ENCODE results near the gene KIRREL3.

KIRREL3 gene

DNA sequence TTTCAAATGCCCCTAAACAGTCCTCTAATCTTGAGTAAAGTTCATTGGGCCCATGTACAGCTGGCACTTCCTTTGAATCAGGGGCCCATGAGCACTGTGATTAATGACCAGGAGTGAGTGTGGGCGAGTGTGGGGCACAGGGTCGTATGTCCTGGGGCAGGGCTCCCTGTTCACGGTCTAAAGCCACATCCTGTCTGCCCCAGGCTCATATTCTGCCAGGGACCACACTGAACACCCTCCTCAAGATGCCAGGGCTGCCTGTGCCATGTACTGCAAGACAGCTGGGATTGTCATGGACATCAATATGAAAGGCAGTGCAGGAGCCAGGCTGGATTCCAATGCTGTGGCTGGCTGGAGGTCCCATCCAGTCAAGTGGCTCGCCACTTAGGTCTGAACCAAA is 130.5 kb downstream of the KIRREL3 start:
- Histone ChIP-seq H3K4me3 (ENCODE audit: low read length) (no peak overlapping the region), H3K9ac (ENCODE audit: low read depth, low read length) (no peak overlapping the region), H3K27me3 (ENCODE audit: insufficient read depth, low read length) (no peaks in the 10 kb centered on the region), H3K27ac (ENCODE audit: low read depth, low read length) (no peak overlapping the region), H3K4me1 (ENCODE audit: insufficient read depth, low read length) (no peaks in the 10 kb centered on the region), H3K9me3 (ENCODE audit: insufficient read depth, low read depth, low read length) (peaks cover 14% of the 10 kb centered on the region), H3K36me3 (ENCODE audit: insufficient read depth, low read length) (no peaks in the 10 kb centered on the region)
- 89% methylated on average over 4 of the region's 4 CpGs for WGBS

DNA sequence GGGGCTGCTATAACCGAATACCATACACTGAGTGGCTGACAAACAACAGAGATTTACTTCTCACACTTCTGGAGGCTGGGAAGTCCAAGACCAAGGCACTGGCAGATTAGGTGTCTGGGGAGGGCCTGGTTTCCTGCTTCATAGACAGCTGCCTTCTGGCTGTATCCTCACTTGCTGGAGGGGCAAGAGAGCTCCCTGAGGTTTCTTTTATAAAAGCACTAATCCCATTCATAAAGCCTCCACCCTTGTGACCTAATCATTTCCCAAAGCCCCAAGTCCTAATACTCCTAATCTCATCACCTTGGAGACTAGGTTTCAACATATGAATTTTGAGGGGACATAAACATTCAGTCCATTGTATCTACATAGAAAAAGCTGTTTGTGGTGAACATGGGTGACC is 131.8 kb downstream of the KIRREL3 start:
- Histone ChIP-seq H3K27me3 (ENCODE audit: insufficient read depth, low read length) (no peaks in the 10 kb centered on the region), H3K4me3 (ENCODE audit: low read length) (no peak overlapping the region), H3K27ac (ENCODE audit: low read depth, low read length) (no peak overlapping the region), H3K4me1 (ENCODE audit: insufficient read depth, low read length) (no peaks in the 10 kb centered on the region), H3K9ac (ENCODE audit: low read depth, low read length) (no peak overlapping the region), H3K36me3 (ENCODE audit: insufficient read depth, low read length) (no peaks in the 10 kb centered on the region), H3K9me3 (ENCODE audit: insufficient read depth, low read depth, low read length) (peaks cover 14% of the 10 kb centered on the region)
- WGBS, result 73% methylated on average over 1 of the region's 1 CpG

GRCh38 chr11:126864934-126865333 is 135.6 kb downstream of the KIRREL3 start:
- Histone ChIP-seq H3K4me1 (ENCODE audit: insufficient read depth, low read length) (no peaks in the 10 kb centered on the region), H3K27me3 (ENCODE audit: insufficient read depth, low read length) (no peaks in the 10 kb centered on the region), H3K4me3 (ENCODE audit: low read length) (no peak overlapping the region), H3K9ac (ENCODE audit: low read depth, low read length) (no peak overlapping the region), H3K9me3 (ENCODE audit: insufficient read depth, low read depth, low read length) (no peaks in the 10 kb centered on the region), H3K36me3 (ENCODE audit: insufficient read depth, low read length) (no peaks in the 10 kb centered on the region), H3K27ac (ENCODE audit: low read depth, low read length) (no peak overlapping the region)
- WGBS, result 92% methylated on average over 4 of the region's 4 CpGs

DNA sequence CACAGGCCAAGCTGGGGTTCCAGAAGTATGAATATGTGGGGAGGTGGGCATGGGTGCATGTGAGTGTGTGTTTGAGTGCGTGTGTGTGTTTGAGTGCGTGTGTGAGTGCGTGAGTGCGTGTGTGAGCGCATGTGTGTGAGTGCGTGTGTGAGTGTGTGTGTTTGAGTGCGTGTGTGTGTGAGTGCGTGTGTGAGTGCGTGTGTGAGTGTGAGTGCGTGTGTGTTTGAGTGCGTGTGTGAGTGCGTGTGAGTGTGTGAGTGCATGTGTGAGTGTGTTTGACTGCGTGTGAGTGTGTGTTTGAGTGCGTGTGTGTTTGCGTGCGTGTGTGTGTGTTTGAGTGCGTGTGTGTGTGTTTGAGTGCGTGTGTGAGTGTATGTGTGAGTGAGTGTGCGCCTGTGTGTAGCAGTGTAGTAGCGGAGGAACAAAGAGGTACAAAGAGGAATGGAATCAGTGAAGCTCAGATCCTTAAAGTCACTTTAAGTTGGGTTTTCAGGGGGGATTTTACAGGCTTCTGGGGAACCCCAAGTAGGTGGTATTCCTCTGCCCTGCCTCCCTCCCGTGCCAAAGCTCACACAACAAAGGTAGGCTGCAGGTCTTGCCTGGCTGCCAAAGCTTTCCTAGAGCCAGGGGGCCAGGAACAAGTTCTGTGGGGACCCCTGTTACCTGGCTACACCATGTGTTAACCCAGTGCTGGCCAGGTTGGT is 137.1 kb downstream of the KIRREL3 start:
- no peaks in the 10 kb centered on the region for H3K36me3 ChIP-seq (ENCODE audit: insufficient read depth, low read length)
- no peaks in the 10 kb centered on the region for H3K9me3 ChIP-seq (ENCODE audit: insufficient read depth, low read depth, low read length)
- H3K27me3 ChIP-seq (ENCODE audit: insufficient read depth, low read length), result no peaks in the 10 kb centered on the region
- H3K4me1 ChIP-seq (ENCODE audit: insufficient read depth, low read length), result no peaks in the 10 kb centered on the region
- WGBS, result 73% methylated on average over 21 of the region's 21 CpGs
- no peak overlapping the region for H3K9ac ChIP-seq (ENCODE audit: low read depth, low read length)
- no peak overlapping the region for H3K4me3 ChIP-seq (ENCODE audit: low read length)
- H3K27ac ChIP-seq (ENCODE audit: low read depth, low read length), result no peak overlapping the region

GRCh38 chr11:126862664-126863243 is 137.8 kb downstream of the KIRREL3 start:
- no peaks in the 10 kb centered on the region for H3K36me3 ChIP-seq (ENCODE audit: insufficient read depth, low read length)
- no peaks in the 10 kb centered on the region for H3K9me3 ChIP-seq (ENCODE audit: insufficient read depth, low read depth, low read length)
- no peak overlapping the region for H3K4me3 ChIP-seq (ENCODE audit: low read length)
- H3K27ac ChIP-seq (ENCODE audit: low read depth, low read length), result no peak overlapping the region
- H3K27me3 ChIP-seq (ENCODE audit: insufficient read depth, low read length), result no peaks in the 10 kb centered on the region
- H3K4me1 ChIP-seq (ENCODE audit: insufficient read depth, low read length), result no peaks in the 10 kb centered on the region
- H3K9ac ChIP-seq (ENCODE audit: low read depth, low read length), result no peak overlapping the region
- 71% methylated on average over 7 of the region's 7 CpGs for WGBS

DNA sequence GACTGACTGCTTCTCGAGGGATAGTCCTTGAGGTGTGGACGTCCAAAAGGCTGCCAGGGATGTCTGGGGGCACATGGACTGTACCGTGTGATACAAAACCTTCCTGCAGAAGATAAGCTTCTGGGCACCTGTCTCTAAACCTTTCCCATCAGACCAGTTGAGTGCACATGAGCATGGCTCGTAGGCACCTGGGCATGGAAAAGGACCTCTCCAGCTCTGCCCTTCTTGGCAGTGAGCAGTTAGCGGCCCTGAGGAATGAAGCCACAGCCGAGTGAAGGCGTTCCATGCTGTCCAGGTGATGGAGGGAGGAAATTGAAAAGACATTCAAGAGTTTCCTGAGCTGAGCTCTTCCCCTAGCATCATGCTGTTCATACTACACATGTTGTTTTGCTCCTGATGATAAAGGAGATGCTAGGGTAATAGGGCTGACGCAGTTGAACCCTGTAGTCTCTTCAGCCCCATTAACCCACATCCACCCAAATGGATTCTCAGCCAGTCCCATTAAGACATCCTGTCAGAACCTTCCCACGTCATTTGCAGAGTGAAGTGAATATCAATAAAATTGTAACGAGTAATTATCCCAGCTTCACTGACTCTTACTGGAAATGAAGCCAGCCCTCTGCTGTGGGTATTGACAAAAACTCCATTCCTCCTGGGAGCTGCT is 138.6 kb downstream of the KIRREL3 start:
- 96% methylated on average over 9 of the region's 10 CpGs for WGBS

GRCh38 chr11:126857860-126858808 is 142.4 kb downstream of the KIRREL3 start:
- Histone ChIP-seq H3K9ac (ENCODE audit: low read depth, low read length) (no peak overlapping the region), H3K4me1 (ENCODE audit: insufficient read depth, low read length) (no peaks in the 10 kb centered on the region), H3K9me3 (ENCODE audit: insufficient read depth, low read depth, low read length) (no peaks in the 10 kb centered on the region), H3K27me3 (ENCODE audit: insufficient read depth, low read length) (no peaks in the 10 kb centered on the region), H3K27ac (ENCODE audit: low read depth, low read length) (no peak overlapping the region), H3K4me3 (ENCODE audit: low read length) (no peak overlapping the region), H3K36me3 (ENCODE audit: insufficient read depth, low read length) (no peaks in the 10 kb centered on the region)
- WGBS, result 93% methylated on average over 9 of the region's 9 CpGs

More for the DNA sequence above, 138.6 kb downstream of the KIRREL3 start:
- Histone ChIP-seq H3K27me3 (ENCODE audit: insufficient read depth, low read length) (no peaks in the 10 kb centered on the region), H3K36me3 (ENCODE audit: insufficient read depth, low read length) (no peaks in the 10 kb centered on the region), H3K4me1 (ENCODE audit: insufficient read depth, low read length) (no peaks in the 10 kb centered on the region), H3K9me3 (ENCODE audit: insufficient read depth, low read depth, low read length) (no peaks in the 10 kb centered on the region), H3K4me3 (ENCODE audit: low read length) (no peak overlapping the region), H3K27ac (ENCODE audit: low read depth, low read length) (no peak overlapping the region), H3K9ac (ENCODE audit: low read depth, low read length) (no peak overlapping the region)

DNA sequence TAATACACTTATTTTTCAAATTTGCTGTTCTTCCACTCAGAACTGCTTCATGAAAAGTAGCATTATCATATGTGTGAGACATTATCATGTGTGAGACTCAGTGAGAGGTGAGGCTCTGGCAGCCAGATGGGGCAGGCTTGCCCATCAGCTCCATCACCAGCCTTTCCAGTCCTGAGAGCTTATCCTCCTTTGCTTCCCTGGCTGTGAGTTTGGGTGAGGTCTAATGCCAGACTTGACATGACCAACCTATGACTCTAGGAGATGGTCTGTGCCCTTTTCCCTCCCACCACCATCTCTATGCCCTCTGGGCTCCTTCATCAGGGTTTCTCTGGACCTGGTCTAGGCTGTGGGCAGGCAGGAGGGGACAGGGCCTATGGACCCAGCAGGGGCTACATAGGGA is 145.0 kb downstream of the KIRREL3 start:
- H3K27ac ChIP-seq (ENCODE audit: low read depth, low read length), result no peak overlapping the region
- no peaks in the 10 kb centered on the region for H3K9me3 ChIP-seq (ENCODE audit: insufficient read depth, low read depth, low read length)
- H3K4me1 ChIP-seq (ENCODE audit: insufficient read depth, low read length), result no peaks in the 10 kb centered on the region
- H3K9ac ChIP-seq (ENCODE audit: low read depth, low read length), result no peak overlapping the region
- H3K27me3 ChIP-seq (ENCODE audit: insufficient read depth, low read length), result no peaks in the 10 kb centered on the region
- H3K4me3 ChIP-seq (ENCODE audit: low read length), result no peak overlapping the region
- H3K36me3 ChIP-seq (ENCODE audit: insufficient read depth, low read length), result no peaks in the 10 kb centered on the region

DNA sequence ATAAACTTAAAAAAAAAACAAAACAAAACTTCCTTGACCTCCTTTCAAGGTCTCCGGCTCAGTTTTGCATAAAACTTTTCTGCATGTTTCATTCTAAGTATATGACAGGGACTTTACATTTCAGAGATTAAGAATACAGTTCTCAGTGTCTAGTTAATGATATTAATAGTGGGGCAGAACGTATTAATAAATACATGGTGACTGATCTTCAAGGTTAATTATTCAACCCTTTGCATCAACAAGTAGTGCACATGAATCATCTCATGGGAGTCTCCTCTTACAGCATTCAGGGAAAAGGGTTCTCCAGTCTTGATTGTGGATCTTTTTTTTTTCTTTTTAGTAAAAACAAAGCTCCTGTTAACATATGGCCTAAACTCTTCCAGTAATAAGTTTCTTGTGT is 146.8 kb downstream of the KIRREL3 start:
- H3K27ac ChIP-seq (ENCODE audit: low read depth, low read length), result no peak overlapping the region
- no peaks in the 10 kb centered on the region for H3K36me3 ChIP-seq (ENCODE audit: insufficient read depth, low read length)
- no peaks in the 10 kb centered on the region for H3K4me1 ChIP-seq (ENCODE audit: insufficient read depth, low read length)
- H3K27me3 ChIP-seq (ENCODE audit: insufficient read depth, low read length), result no peaks in the 10 kb centered on the region
- no peaks in the 10 kb centered on the region for H3K9me3 ChIP-seq (ENCODE audit: insufficient read depth, low read depth, low read length)
- H3K9ac ChIP-seq (ENCODE audit: low read depth, low read length), result no peak overlapping the region
- no peak overlapping the region for H3K4me3 ChIP-seq (ENCODE audit: low read length)
- WGBS, result 92% methylated on average over 2 of the region's 2 CpGs

DNA sequence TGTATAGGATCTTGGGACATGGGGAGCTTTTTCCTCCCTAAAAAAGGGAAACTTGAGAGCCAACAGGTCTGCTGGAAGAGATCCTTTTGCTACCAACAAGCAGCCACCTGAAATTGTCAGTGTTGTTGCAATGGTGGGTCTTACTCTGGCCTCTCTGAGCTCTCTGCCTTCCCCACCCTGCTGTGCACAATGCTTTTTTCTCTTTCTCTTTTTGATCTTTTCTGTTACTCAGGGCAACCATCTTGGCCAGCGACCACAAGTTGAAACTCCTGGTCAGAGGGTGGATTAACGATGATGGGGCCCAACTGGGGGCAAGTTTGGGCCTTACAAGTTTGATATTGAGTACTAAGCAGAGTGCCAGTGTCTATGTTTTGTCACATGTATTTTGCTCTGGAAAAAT is 155.8 kb downstream of the KIRREL3 start:
- Histone ChIP-seq H3K4me3 (ENCODE audit: low read length) (no peak overlapping the region), H3K36me3 (ENCODE audit: insufficient read depth, low read length) (no peaks in the 10 kb centered on the region), H3K9me3 (ENCODE audit: insufficient read depth, low read depth, low read length) (peaks cover 4% of the 10 kb centered on the region; the same call in 1 of the 2 replicates), H3K27me3 (ENCODE audit: insufficient read depth, low read length) (no peaks in the 10 kb centered on the region), H3K9ac (ENCODE audit: low read depth, low read length) (no peak overlapping the region), H3K27ac (ENCODE audit: low read depth, low read length) (no peak overlapping the region), H3K4me1 (ENCODE audit: insufficient read depth, low read length) (no peaks in the 10 kb centered on the region)
- WGBS, result 90% methylated on average over 2 of the region's 2 CpGs

DNA sequence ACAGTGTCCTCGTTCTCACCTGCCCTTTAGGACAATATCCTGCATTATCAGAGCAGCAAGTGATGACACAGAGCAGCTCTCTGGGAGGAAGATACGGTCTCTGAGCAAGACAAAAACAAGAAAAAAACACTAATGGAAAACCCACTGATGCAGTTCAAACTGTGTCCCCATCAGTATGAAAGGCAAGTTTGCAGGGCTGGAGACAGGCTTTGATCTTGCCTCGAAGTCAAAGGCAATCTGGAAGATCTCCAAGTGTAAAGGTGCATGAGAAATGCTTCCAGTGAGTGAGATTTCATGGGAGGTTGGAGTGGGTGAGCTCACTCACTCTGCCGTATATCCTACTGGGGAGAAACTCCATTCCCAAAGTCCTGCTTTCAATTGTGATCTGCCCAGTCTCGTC is 157.5 kb downstream of the KIRREL3 start:
- H3K9ac ChIP-seq (ENCODE audit: low read depth, low read length), result no peak overlapping the region
- H3K36me3 ChIP-seq (ENCODE audit: insufficient read depth, low read length), result no peaks in the 10 kb centered on the region
- no peaks in the 10 kb centered on the region for H3K27me3 ChIP-seq (ENCODE audit: insufficient read depth, low read length)
- H3K4me1 ChIP-seq (ENCODE audit: insufficient read depth, low read length), result no peaks in the 10 kb centered on the region
- H3K9me3 ChIP-seq (ENCODE audit: insufficient read depth, low read depth, low read length), result peaks cover 4% of the 10 kb centered on the region; the same call in 1 of the 2 replicates
- no peak overlapping the region for H3K4me3 ChIP-seq (ENCODE audit: low read length)
- WGBS, result 92% methylated on average over 5 of the region's 5 CpGs
- H3K27ac ChIP-seq (ENCODE audit: low read depth, low read length), result no peak overlapping the region
